Suprapubic skin (tissue), 3 donors: ENCODE measurements around the gene PHF21A.

Experiments used
- EP300 ChIP-seq: sonication (generic); formaldehyde crosslinking; IDR thresholded peaks from one replicate; pipeline ENCODE4 v1.6.1; 2017; ENCODE audit warnings: antibody characterized with exemption
- TF ChIP-seq, protein P1 (sequence below), 2 donors: fragments of 200-600 bp in 1 of 2; fragments of 450-650 bp in 1 of 2; sonication (generic) in 1 of 2; IDR thresholded peaks; one replicate each; pipeline ENCODE4 v1.5.1; 2016 to 2019; ENCODE audit warnings: antibody characterized with exemption in 2 of 2, mild to moderate bottlenecking in 1 of 2, moderate library complexity in 1 of 2

DNA sequence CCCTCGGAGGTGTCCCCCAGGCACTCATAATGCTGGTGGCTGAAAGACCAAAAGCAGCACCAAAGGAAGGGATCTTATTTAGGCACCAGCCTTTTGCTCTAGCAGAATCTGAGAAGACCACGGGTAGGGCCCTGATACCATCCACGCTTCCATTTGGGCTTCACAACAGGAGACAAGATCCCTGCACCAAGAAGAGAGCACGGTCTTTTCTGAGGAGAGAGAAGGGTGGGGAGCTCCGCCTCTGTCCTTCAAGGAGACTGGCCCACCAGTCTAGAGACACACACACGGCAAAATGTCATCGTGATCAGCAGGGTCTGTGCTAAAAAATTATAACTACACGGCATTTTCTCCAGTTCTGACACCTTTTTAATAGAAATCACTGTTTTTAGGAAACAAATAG, 189.0 kb downstream of the PHF21A start:
- no peak for TF ChIP-seq EP300
- TF ChIP-seq, protein P1, sequence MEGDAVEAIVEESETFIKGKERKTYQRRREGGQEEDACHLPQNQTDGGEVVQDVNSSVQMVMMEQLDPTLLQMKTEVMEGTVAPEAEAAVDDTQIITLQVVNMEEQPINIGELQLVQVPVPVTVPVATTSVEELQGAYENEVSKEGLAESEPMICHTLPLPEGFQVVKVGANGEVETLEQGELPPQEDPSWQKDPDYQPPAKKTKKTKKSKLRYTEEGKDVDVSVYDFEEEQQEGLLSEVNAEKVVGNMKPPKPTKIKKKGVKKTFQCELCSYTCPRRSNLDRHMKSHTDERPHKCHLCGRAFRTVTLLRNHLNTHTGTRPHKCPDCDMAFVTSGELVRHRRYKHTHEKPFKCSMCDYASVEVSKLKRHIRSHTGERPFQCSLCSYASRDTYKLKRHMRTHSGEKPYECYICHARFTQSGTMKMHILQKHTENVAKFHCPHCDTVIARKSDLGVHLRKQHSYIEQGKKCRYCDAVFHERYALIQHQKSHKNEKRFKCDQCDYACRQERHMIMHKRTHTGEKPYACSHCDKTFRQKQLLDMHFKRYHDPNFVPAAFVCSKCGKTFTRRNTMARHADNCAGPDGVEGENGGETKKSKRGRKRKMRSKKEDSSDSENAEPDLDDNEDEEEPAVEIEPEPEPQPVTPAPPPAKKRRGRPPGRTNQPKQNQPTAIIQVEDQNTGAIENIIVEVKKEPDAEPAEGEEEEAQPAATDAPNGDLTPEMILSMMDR (IDR thresholded peaks at IDR 0.05), result no peak
